Osteoblast (primary cell): ENCODE data around the gene STX8. TPM values are rescaled to one million over a fixed set of nuclear protein-coding genes. Genes with fewer than 3 reads are reported as not detected.

Experiments
- DNase-seq: peaks from one replicate; pipeline ENCODE4 v3.0.0; 2011; ENCODE audit warnings: low spot score, mixed read lengths; ENCODE audit not compliant: insufficient read length; ENCODE audit errors: missing footprints
- H2AFZ ChIP-seq: 2 replicates; pipeline ENCODE4 v1.6.0; 2011; ENCODE audit warnings: mild to moderate bottlenecking, low read length
- H3K27ac ChIP-seq: 2 replicates; pipeline ENCODE4 v1.5.1; 2011; ENCODE audit warnings: mild to moderate bottlenecking, low read depth, low read length, moderate library complexity
- H3K27me3 ChIP-seq: 2 replicates; pipeline ENCODE4 v1.6.0; 2012; ENCODE audit warnings: mild to moderate bottlenecking, control low read depth, inconsistent platforms, low read length, moderate library complexity; ENCODE audit not compliant: insufficient read depth
- H3K36me3 ChIP-seq: 2 replicates; pipeline ENCODE4 v1.5.1; 2011; ENCODE audit warnings: mild to moderate bottlenecking, low read length, control low read depth, moderate library complexity; ENCODE audit not compliant: insufficient read depth
- H3K4me1 ChIP-seq: 2 replicates; pipeline ENCODE4 v1.5.1; 2011; ENCODE audit warnings: mild to moderate bottlenecking, low read length, control low read depth, moderate library complexity; ENCODE audit not compliant: insufficient read depth
- H3K4me2 ChIP-seq: 2 replicates; pipeline ENCODE4 v1.6.0; 2011; ENCODE audit warnings: mild to moderate bottlenecking, low read length; ENCODE audit not compliant: insufficient read depth
- H3K4me3 ChIP-seq: fragments of 200-600 bp; sonication (generic); 3 replicates; pipeline ENCODE4 v1.5.1; 2012; ENCODE audit warnings: mild to moderate bottlenecking, low read length, inconsistent platforms; ENCODE audit not compliant: insufficient read depth
- H3K79me2 ChIP-seq: 2 replicates; pipeline ENCODE4 v1.6.0; 2012; ENCODE audit warnings: mild to moderate bottlenecking, low read length, control low read depth, inconsistent platforms; ENCODE audit not compliant: insufficient read depth
- H3K9me3 ChIP-seq: 2 replicates; pipeline ENCODE4 v1.5.1; 2011; ENCODE audit warnings: low read depth, low read length, control low read depth
- H4K20me1 ChIP-seq: 2 replicates; pipeline ENCODE4 v1.6.0; 2012; ENCODE audit warnings: mild to moderate bottlenecking, low read length, control low read depth; ENCODE audit not compliant: insufficient read depth
- CTCF ChIP-seq: IDR thresholded peaks from 2 replicates; pipeline ENCODE4 v1.5.1; 2011; ENCODE audit warnings: mild to moderate bottlenecking, low read depth, low read length, moderate library complexity; ENCODE audit errors: extremely low read depth
- total RNA-seq: library from RNA; depleted of rRNA; stranded (reverse); fragments of >200 nt; gene quantifications from 2 replicates; pipeline ENCODE4 v1.2.3, GENCODE V29; 2012

The STX8 gene
- total RNA-seq, 1 donor = 72.7 TPM

- Histone ChIP-seq H3K9me3 (no peaks in the 10 kb centered on the region), H4K20me1 (no peaks in the 10 kb centered on the region), H3K27me3 (no peaks in the 10 kb centered on the region), H3K4me2 (no peak overlapping the region), H3K27ac (no peak overlapping the region), H3K79me2 (no peaks in the 10 kb centered on the region), H3K4me3 (no peak overlapping the region), H2AFZ (no peak overlapping the region), H3K4me1 (peaks cover 6% of the 10 kb centered on the region), H3K36me3 (no peaks in the 10 kb centered on the region)
- TF ChIP-seq CTCF = no peak
- DNase-seq = no peak
Measured at GRCh38 chr17:9292561-9292941, 283.1 kb downstream of the STX8 start.

- no peaks in the 10 kb centered on the region for H3K79me2 ChIP-seq
- no peaks in the 10 kb centered on the region for H4K20me1 ChIP-seq
- H3K4me3 ChIP-seq = no peak overlapping the region
- no peaks in the 10 kb centered on the region for H3K9me3 ChIP-seq
- no peaks in the 10 kb centered on the region for H3K27me3 ChIP-seq
- no peaks in the 10 kb centered on the region for H3K36me3 ChIP-seq
- H3K4me2 ChIP-seq = no peak overlapping the region
- peak; percentile 87 for DNase-seq
- TF ChIP-seq CTCF = peak; percentile 56
- no peak overlapping the region for H3K27ac ChIP-seq
- no peak overlapping the region for H2AFZ ChIP-seq
- peaks cover 6% of the 10 kb centered on the region for H3K4me1 ChIP-seq
Measured at GRCh38 chr17:9291912-9292560, 283.6 kb downstream of the STX8 start.

- no peaks in the 10 kb centered on the region for H3K9me3 ChIP-seq
- H3K27ac ChIP-seq = no peak overlapping the region
- H3K4me1 ChIP-seq = peaks cover 6% of the 10 kb centered on the region
- TF ChIP-seq CTCF = no peak
- H2AFZ ChIP-seq = no peak overlapping the region
- H3K79me2 ChIP-seq = no peaks in the 10 kb centered on the region
- no peak for DNase-seq
- no peaks in the 10 kb centered on the region for H3K36me3 ChIP-seq
- no peaks in the 10 kb centered on the region for H3K27me3 ChIP-seq
- no peak overlapping the region for H3K4me3 ChIP-seq
- H4K20me1 ChIP-seq = no peaks in the 10 kb centered on the region
- H3K4me2 ChIP-seq = peak overlapping the region; percentile 50
Measured at GRCh38 chr17:9290226-9290613, 285.4 kb downstream of the STX8 start.

- Histone ChIP-seq H3K36me3 (no peaks in the 10 kb centered on the region), H3K4me1 (peaks cover 6% of the 10 kb centered on the region)
- DNase-seq = no peak
Measured at GRCh38 chr17:9287306-9287705, 288.3 kb downstream of the STX8 start.

More at GRCh38 chr17:9287306-9287705, 288.3 kb downstream of the STX8 start:
- no peaks in the 10 kb centered on the region for H3K9me3 ChIP-seq
- no peaks in the 10 kb centered on the region for H3K79me2 ChIP-seq
- H3K4me3 ChIP-seq = no peak overlapping the region
- H2AFZ ChIP-seq = no peak overlapping the region
- no peak overlapping the region for H3K27ac ChIP-seq
- no peaks in the 10 kb centered on the region for H4K20me1 ChIP-seq
- no peaks in the 10 kb centered on the region for H3K27me3 ChIP-seq
- no peak overlapping the region for H3K4me2 ChIP-seq
- no peak for TF ChIP-seq CTCF
